Measurements from ENCODE around the gene EDEM2.

GRCh38 chr20:35085477-35086225 lies 61.5 kb downstream of the EDEM2 start:
- TF ChIP-seq CTCF (optimal IDR thresholded peaks at IDR 0.05 in 1 of 3, IDR thresholded peaks at IDR 0.05 in 1 of 3, conservative IDR thresholded peaks at IDR 0.05 in 1 of 3; ENCODE audit: extremely low read depth in 1 of 3, insufficient read depth in 2 of 3, low read length in 3 of 3) (no peak), EZH2 (IDR thresholded peaks at IDR 0.05; ENCODE audit: low read length) (no peak)

Measured in keratinocyte (primary cell).